Measurements from ENCODE around the gene C10orf88. TPM values are rescaled to one million over a fixed set of nuclear protein-coding genes. Genes with fewer than 3 reads are reported as not detected.
A peak's percentile ranks its signal among the peaks of the same experiment; 100 is the strongest.

Gene C10orf88
- total and polyA plus RNA-seq, 2 of the 13 experiments (the other 11 are each of a cell fraction or from before 2014, with no cell fraction given): 4.6 to 11.8 TPM

DNA sequence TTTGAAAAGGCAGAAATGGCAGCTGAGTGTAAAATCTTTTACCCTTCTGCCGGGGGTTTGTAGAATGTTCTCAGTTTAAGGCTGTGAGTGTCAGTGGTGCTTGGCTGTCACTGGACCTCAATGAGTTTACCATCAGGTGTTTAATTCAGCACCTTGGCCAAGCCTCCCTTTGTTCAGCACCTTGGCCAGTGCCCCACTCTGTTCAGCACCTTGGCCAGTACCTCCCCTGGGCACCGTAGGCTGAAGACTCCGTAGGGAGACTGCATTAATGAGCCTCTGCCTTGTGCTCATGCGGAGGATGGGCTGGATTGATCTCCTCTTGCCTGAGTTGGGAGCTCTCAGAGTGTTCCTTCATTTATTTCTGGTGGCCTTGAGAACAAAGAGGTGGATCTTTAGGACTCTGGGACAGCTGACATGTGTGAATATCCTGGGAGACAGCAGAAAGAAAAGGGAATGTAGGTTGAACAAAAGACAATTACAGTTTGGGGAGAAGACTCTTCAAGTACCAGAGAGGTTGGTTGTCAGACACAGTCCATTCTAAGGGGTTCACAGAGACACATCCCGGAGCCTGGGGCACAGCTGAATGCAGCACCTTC is 42.0 kb downstream of the C10orf88 start (continued):
- TF ChIP-seq CHCHD3 (CRISPR knock-in tag; IDR thresholded peaks at IDR 0.05): peak; percentile 100
- peak; percentile 97 for TF ChIP-seq ZBTB2 (CRISPR knock-in tag; IDR thresholded peaks at IDR 0.05; ENCODE audit: low read depth)
- no peak for TF ChIP-seq MAFF (IDR thresholded peaks at IDR 0.05; ENCODE audit: low read depth, low read length)
- TF ChIP-seq AGO1 (IDR thresholded peaks at IDR 0.05; ENCODE audit: low read depth, low read length, poor library complexity, severe bottlenecking): no peak
- TF ChIP-seq ZZZ3 (CRISPR knock-in tag; IDR thresholded peaks at IDR 0.05; ENCODE audit: borderline replicate concordance): peak; percentile 98
- TF ChIP-seq, protein P1, sequence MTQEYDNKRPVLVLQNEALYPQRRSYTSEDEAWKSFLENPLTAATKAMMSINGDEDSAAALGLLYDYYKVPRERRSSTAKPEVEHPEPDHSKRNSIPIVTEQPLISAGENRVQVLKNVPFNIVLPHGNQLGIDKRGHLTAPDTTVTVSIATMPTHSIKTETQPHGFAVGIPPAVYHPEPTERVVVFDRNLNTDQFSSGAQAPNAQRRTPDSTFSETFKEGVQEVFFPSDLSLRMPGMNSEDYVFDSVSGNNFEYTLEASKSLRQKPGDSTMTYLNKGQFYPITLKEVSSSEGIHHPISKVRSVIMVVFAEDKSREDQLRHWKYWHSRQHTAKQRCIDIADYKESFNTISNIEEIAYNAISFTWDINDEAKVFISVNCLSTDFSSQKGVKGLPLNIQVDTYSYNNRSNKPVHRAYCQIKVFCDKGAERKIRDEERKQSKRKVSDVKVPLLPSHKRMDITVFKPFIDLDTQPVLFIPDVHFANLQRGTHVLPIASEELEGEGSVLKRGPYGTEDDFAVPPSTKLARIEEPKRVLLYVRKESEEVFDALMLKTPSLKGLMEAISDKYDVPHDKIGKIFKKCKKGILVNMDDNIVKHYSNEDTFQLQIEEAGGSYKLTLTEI (CRISPR knock-in tag; conservative IDR thresholded peaks at IDR 0.05): peak; percentile 82; the same call in 1 of the 2 replicates
- TF ChIP-seq ESRRA (CRISPR knock-in tag; IDR thresholded peaks at IDR 0.05; ENCODE audit: low read depth): peak; percentile 96
- peak; percentile 60; the same call in 1 of the 2 replicates for TF ChIP-seq GMEB1 (CRISPR knock-in tag; IDR thresholded peaks at IDR 0.05; ENCODE audit: borderline replicate concordance)
- peak; percentile 100 for TF ChIP-seq ZBTB20 (CRISPR knock-in tag; IDR thresholded peaks at IDR 0.05; ENCODE audit: borderline replicate concordance, low read depth)
- TF ChIP-seq MEIS1 (CRISPR knock-in tag; IDR thresholded peaks at IDR 0.05; ENCODE audit: borderline replicate concordance): peak; percentile 99
- TF ChIP-seq HOXA9 (CRISPR knock-in tag; IDR thresholded peaks at IDR 0.05; ENCODE audit: borderline replicate concordance): peak; percentile 100
- TF ChIP-seq SIX1 (CRISPR knock-in tag; IDR thresholded peaks at IDR 0.05; ENCODE audit: borderline replicate concordance): peak; percentile 97
- peak; percentile 95 for TF ChIP-seq STAT6 (CRISPR knock-in tag; IDR thresholded peaks at IDR 0.05; ENCODE audit: borderline replicate concordance)
- TF ChIP-seq ZC3H13 (CRISPR knock-in tag; IDR thresholded peaks at IDR 0.05): peak; percentile 99
- peak; percentile 94 for TF ChIP-seq RCOR2 (CRISPR knock-in tag; IDR thresholded peaks at IDR 0.05)
- peak; percentile 100 for TF ChIP-seq ZNF558 (CRISPR knock-in tag; IDR thresholded peaks at IDR 0.05; ENCODE audit: borderline replicate concordance)
- TF ChIP-seq CCDC6 (CRISPR knock-in tag; IDR thresholded peaks at IDR 0.05): peak; percentile 100
- peak; percentile 100 for TF ChIP-seq ZNF225 (CRISPR knock-in tag; IDR thresholded peaks at IDR 0.05)
- peak; percentile 99 for TF ChIP-seq ZNF816 (CRISPR knock-in tag; IDR thresholded peaks at IDR 0.05; ENCODE audit: borderline replicate concordance)
- peak; percentile 50 for TF ChIP-seq HNF4A (CRISPR knock-in tag; IDR thresholded peaks at IDR 0.05)

Measured in HepG2 (cell line).